ENCODE data around the gene SYTL1.

Gene SYTL1

GRCh38 chr1:27314169-27314568, 27.7 kb upstream of the SYTL1 start:
- no peak for TF ChIP-seq USF1 (IDR thresholded peaks at IDR 0.05)
- TF ChIP-seq CEBPB (IDR thresholded peaks at IDR 0.05) = no peak
- TF ChIP-seq RAD21 (IDR thresholded peaks at IDR 0.05; ENCODE audit: low read depth) = no peak
- TF ChIP-seq TCF12 (IDR thresholded peaks at IDR 0.05; ENCODE audit: low read depth) = no peak
- TF ChIP-seq, protein P1, sequence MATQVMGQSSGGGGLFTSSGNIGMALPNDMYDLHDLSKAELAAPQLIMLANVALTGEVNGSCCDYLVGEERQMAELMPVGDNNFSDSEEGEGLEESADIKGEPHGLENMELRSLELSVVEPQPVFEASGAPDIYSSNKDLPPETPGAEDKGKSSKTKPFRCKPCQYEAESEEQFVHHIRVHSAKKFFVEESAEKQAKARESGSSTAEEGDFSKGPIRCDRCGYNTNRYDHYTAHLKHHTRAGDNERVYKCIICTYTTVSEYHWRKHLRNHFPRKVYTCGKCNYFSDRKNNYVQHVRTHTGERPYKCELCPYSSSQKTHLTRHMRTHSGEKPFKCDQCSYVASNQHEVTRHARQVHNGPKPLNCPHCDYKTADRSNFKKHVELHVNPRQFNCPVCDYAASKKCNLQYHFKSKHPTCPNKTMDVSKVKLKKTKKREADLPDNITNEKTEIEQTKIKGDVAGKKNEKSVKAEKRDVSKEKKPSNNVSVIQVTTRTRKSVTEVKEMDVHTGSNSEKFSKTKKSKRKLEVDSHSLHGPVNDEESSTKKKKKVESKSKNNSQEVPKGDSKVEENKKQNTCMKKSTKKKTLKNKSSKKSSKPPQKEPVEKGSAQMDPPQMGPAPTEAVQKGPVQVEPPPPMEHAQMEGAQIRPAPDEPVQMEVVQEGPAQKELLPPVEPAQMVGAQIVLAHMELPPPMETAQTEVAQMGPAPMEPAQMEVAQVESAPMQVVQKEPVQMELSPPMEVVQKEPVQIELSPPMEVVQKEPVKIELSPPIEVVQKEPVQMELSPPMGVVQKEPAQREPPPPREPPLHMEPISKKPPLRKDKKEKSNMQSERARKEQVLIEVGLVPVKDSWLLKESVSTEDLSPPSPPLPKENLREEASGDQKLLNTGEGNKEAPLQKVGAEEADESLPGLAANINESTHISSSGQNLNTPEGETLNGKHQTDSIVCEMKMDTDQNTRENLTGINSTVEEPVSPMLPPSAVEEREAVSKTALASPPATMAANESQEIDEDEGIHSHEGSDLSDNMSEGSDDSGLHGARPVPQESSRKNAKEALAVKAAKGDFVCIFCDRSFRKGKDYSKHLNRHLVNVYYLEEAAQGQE (IDR thresholded peaks at IDR 0.05; ENCODE audit: low read depth) = no peak
- TF ChIP-seq NFIC (IDR thresholded peaks at IDR 0.05) = no peak
- TF ChIP-seq TAF1 (IDR thresholded peaks at IDR 0.05; ENCODE audit: low read depth) = no peak
- no peak for TF ChIP-seq EGR1 (IDR thresholded peaks at IDR 0.05)
- TF ChIP-seq YY1 (IDR thresholded peaks at IDR 0.05; ENCODE audit: low read depth) = no peak
- TF ChIP-seq EP300 (IDR thresholded peaks at IDR 0.05; ENCODE audit: borderline replicate concordance) = no peak
- TF ChIP-seq, protein P2, sequence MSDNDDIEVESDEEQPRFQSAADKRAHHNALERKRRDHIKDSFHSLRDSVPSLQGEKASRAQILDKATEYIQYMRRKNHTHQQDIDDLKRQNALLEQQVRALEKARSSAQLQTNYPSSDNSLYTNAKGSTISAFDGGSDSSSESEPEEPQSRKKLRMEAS (IDR thresholded peaks at IDR 0.05) = no peak
- TF ChIP-seq TEAD4 (IDR thresholded peaks at IDR 0.05) = no peak
- TF ChIP-seq FOXM1 (IDR thresholded peaks at IDR 0.05; ENCODE audit: borderline replicate concordance, low read depth) = no peak

GRCh38 chr1:27314737-27315136, 27.1 kb upstream of the SYTL1 start:
- TF ChIP-seq EGR1 (IDR thresholded peaks at IDR 0.05) (no peak), RAD21 (IDR thresholded peaks at IDR 0.05; ENCODE audit: low read depth) (no peak), YY1 (IDR thresholded peaks at IDR 0.05; ENCODE audit: low read depth) (no peak), ZBTB7A (IDR thresholded peaks at IDR 0.05; ENCODE audit: low read depth) (no peak), USF1 (IDR thresholded peaks at IDR 0.05) (no peak), TAF1 (IDR thresholded peaks at IDR 0.05; ENCODE audit: low read depth) (no peak), TEAD4 (IDR thresholded peaks at IDR 0.05) (no peak), CREB1 (IDR thresholded peaks at IDR 0.05; ENCODE audit: low read depth) (no peak), NFIC (IDR thresholded peaks at IDR 0.05) (no peak), CEBPB (IDR thresholded peaks at IDR 0.05) (no peak), FOXM1 (IDR thresholded peaks at IDR 0.05; ENCODE audit: borderline replicate concordance, low read depth) (no peak), TCF12 (IDR thresholded peaks at IDR 0.05; ENCODE audit: low read depth) (no peak), EP300 (IDR thresholded peaks at IDR 0.05; ENCODE audit: borderline replicate concordance) (no peak)
- TF ChIP-seq, protein P1 (IDR thresholded peaks at IDR 0.05; ENCODE audit: low read depth) = no peak
- TF ChIP-seq, protein P2 (IDR thresholded peaks at IDR 0.05) = no peak

DNA sequence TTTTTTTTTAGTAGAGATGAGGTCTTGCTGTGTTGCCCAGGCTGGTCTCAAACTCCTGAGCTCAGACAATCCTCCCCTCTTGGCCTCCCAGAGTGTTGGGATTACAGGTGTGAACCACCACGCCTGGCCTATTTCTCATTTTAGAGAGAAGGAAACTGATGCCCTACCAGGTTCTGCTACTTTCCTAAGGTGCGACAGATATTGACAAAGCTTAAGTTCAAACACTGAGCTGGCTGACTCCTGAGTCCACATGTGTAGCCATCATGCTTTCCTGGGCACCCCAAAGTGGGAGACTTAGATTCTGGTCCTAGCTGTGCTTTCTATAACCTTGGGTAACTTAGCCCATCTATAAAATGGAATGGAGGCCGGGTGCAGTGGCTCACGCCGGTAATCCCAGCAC, 25.0 kb upstream of the SYTL1 start:
- TF ChIP-seq RAD21 (IDR thresholded peaks at IDR 0.05; ENCODE audit: low read depth) (no peak), CREB1 (IDR thresholded peaks at IDR 0.05; ENCODE audit: low read depth) (no peak), CEBPB (IDR thresholded peaks at IDR 0.05) (no peak), YY1 (IDR thresholded peaks at IDR 0.05; ENCODE audit: low read depth) (no peak), USF1 (IDR thresholded peaks at IDR 0.05) (no peak), EP300 (IDR thresholded peaks at IDR 0.05; ENCODE audit: borderline replicate concordance) (no peak), TEAD4 (IDR thresholded peaks at IDR 0.05) (no peak), FOXM1 (IDR thresholded peaks at IDR 0.05; ENCODE audit: borderline replicate concordance, low read depth) (no peak)
- TF ChIP-seq, protein P2 (IDR thresholded peaks at IDR 0.05) = no peak

DNA sequence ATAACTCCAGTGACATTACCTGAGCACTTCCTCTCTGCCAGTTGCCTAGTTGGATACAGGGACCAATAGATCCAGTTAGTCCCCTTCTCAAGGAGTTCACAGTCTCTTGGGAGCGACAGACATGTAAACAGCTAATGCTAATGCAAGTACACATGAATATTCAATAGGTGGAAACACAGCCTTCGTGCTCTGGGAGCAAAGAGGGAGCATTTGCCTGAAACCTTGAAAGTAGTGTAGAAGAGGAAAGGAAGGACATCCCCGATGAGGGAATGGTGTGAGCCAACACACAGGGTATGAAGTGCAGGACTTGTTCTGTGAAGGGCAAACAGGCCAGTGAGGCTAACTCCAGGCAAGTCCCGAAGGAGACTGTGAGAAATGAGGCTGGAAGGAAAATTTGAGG, 23.7 kb upstream of the SYTL1 start:
- TF ChIP-seq TAF1 (IDR thresholded peaks at IDR 0.05; ENCODE audit: low read depth) = no peak
- TF ChIP-seq YY1 (IDR thresholded peaks at IDR 0.05; ENCODE audit: low read depth) = no peak
- no peak for TF ChIP-seq CREB1 (IDR thresholded peaks at IDR 0.05; ENCODE audit: low read depth)
- TF ChIP-seq, protein P1 (IDR thresholded peaks at IDR 0.05; ENCODE audit: low read depth) = no peak
- TF ChIP-seq EGR1 (IDR thresholded peaks at IDR 0.05) = no peak
- no peak for TF ChIP-seq TEAD4 (IDR thresholded peaks at IDR 0.05)
- no peak for TF ChIP-seq CEBPB (IDR thresholded peaks at IDR 0.05)
- TF ChIP-seq TCF12 (IDR thresholded peaks at IDR 0.05; ENCODE audit: low read depth) = no peak
- TF ChIP-seq RAD21 (IDR thresholded peaks at IDR 0.05; ENCODE audit: low read depth) = no peak
- no peak for TF ChIP-seq NFIC (IDR thresholded peaks at IDR 0.05)
- TF ChIP-seq, protein P2 (IDR thresholded peaks at IDR 0.05) = no peak
- TF ChIP-seq FOXM1 (IDR thresholded peaks at IDR 0.05; ENCODE audit: borderline replicate concordance, low read depth) = no peak
- TF ChIP-seq ZBTB7A (IDR thresholded peaks at IDR 0.05; ENCODE audit: low read depth) = no peak
- TF ChIP-seq EP300 (IDR thresholded peaks at IDR 0.05; ENCODE audit: borderline replicate concordance) = no peak
- no peak for TF ChIP-seq USF1 (IDR thresholded peaks at IDR 0.05)
